ENCODE measurements around the gene OXLD1.

DNA sequence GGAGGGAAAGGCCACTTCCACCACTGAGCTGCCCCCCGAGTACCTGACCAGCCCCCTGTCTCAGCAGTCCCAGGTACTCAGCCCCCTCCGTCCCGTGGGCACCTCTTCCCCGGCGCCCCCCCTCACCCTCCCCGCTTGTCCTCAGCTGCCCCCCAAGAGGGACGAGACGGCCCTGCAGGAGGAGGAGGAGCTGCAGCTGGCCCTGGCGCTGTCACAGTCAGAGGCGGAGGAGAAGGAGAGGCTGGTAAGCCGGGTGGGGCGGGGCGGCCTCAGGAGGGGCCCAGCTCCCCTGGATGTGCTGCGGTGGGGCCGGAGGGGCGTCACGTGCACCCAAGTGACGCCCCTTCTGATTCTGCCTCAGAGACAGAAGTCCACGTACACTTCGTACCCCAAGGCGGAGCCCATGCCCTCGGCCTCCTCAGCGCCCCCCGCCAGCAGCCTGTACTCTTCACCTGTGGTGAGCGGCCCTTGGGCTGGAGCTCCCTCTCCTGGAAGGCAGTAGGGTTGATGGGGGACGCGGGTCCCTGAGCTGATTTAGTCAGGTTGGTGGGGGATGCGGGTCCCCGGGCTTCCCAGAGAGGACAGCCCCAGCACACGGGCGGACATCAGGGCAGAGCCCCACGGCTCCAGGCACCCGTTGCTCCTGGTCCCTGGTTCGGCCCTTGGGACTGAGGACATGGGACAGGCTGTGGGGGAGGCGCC, 27.3 kb upstream of the OXLD1 start:
- TF ChIP-seq, protein P1, sequence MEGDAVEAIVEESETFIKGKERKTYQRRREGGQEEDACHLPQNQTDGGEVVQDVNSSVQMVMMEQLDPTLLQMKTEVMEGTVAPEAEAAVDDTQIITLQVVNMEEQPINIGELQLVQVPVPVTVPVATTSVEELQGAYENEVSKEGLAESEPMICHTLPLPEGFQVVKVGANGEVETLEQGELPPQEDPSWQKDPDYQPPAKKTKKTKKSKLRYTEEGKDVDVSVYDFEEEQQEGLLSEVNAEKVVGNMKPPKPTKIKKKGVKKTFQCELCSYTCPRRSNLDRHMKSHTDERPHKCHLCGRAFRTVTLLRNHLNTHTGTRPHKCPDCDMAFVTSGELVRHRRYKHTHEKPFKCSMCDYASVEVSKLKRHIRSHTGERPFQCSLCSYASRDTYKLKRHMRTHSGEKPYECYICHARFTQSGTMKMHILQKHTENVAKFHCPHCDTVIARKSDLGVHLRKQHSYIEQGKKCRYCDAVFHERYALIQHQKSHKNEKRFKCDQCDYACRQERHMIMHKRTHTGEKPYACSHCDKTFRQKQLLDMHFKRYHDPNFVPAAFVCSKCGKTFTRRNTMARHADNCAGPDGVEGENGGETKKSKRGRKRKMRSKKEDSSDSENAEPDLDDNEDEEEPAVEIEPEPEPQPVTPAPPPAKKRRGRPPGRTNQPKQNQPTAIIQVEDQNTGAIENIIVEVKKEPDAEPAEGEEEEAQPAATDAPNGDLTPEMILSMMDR (IDR thresholded peaks at IDR 0.05) = no peak; the same call in 1 of the 2 replicates
- TF ChIP-seq POLR2AphosphoS5 (IDR thresholded peaks at IDR 0.05; ENCODE audit: low read depth, low read length) = no peak
- no peak for TF ChIP-seq SIN3A (IDR thresholded peaks at IDR 0.05; ENCODE audit: borderline replicate concordance, insufficient read depth, low read depth, low read length)
- TF ChIP-seq, protein P2, sequence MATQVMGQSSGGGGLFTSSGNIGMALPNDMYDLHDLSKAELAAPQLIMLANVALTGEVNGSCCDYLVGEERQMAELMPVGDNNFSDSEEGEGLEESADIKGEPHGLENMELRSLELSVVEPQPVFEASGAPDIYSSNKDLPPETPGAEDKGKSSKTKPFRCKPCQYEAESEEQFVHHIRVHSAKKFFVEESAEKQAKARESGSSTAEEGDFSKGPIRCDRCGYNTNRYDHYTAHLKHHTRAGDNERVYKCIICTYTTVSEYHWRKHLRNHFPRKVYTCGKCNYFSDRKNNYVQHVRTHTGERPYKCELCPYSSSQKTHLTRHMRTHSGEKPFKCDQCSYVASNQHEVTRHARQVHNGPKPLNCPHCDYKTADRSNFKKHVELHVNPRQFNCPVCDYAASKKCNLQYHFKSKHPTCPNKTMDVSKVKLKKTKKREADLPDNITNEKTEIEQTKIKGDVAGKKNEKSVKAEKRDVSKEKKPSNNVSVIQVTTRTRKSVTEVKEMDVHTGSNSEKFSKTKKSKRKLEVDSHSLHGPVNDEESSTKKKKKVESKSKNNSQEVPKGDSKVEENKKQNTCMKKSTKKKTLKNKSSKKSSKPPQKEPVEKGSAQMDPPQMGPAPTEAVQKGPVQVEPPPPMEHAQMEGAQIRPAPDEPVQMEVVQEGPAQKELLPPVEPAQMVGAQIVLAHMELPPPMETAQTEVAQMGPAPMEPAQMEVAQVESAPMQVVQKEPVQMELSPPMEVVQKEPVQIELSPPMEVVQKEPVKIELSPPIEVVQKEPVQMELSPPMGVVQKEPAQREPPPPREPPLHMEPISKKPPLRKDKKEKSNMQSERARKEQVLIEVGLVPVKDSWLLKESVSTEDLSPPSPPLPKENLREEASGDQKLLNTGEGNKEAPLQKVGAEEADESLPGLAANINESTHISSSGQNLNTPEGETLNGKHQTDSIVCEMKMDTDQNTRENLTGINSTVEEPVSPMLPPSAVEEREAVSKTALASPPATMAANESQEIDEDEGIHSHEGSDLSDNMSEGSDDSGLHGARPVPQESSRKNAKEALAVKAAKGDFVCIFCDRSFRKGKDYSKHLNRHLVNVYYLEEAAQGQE (IDR thresholded peaks at IDR 0.05; ENCODE audit: insufficient read depth in 1 of 2, low read depth in 2 of 2, low read length in 1 of 2) = no peak

Data from Panc1 (cell line).